ENCODE results near the gene SCAMP3. TPM values are rescaled to one million over a fixed set of nuclear protein-coding genes. Genes with fewer than 3 reads are reported as not detected.

The SCAMP3 gene
- polyA plus RNA-seq, 1 donor from 2014 or later: 34.6 TPM

DNA sequence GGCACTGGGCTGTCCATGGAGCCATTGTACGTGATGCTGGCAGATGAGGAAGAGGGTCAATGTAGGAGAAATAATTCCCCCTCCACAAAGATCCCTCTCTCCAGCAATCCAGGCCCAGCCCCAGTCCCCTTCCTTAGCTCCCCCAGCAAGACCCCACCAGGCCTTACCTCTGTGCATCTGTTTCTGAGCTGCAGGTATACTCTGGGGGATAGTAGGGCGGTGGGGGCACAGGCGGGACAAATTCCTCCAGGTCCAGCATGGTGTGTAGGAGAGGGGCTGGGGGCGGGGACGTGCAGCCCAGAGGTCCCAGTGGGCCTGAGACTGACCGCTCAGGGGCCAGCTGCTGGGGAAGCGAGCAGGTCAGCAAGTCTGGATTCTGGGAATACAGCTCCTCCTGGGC lies 10.6 kb downstream of the SCAMP3 start:
- TF ChIP-seq POLR2AphosphoS5 (IDR thresholded peaks at IDR 0.05): no peak
- TF ChIP-seq, protein P1, sequence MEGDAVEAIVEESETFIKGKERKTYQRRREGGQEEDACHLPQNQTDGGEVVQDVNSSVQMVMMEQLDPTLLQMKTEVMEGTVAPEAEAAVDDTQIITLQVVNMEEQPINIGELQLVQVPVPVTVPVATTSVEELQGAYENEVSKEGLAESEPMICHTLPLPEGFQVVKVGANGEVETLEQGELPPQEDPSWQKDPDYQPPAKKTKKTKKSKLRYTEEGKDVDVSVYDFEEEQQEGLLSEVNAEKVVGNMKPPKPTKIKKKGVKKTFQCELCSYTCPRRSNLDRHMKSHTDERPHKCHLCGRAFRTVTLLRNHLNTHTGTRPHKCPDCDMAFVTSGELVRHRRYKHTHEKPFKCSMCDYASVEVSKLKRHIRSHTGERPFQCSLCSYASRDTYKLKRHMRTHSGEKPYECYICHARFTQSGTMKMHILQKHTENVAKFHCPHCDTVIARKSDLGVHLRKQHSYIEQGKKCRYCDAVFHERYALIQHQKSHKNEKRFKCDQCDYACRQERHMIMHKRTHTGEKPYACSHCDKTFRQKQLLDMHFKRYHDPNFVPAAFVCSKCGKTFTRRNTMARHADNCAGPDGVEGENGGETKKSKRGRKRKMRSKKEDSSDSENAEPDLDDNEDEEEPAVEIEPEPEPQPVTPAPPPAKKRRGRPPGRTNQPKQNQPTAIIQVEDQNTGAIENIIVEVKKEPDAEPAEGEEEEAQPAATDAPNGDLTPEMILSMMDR (IDR thresholded peaks at IDR 0.05; ENCODE audit: poor library complexity, severe bottlenecking): no peak
- TF ChIP-seq MXI1 (conservative IDR thresholded peaks at IDR 0.05; ENCODE audit: poor library complexity, severe bottlenecking): no peak
- TF ChIP-seq TAF1 (IDR thresholded peaks at IDR 0.05; ENCODE audit: low read depth): no peak
- TF ChIP-seq, protein P2, sequence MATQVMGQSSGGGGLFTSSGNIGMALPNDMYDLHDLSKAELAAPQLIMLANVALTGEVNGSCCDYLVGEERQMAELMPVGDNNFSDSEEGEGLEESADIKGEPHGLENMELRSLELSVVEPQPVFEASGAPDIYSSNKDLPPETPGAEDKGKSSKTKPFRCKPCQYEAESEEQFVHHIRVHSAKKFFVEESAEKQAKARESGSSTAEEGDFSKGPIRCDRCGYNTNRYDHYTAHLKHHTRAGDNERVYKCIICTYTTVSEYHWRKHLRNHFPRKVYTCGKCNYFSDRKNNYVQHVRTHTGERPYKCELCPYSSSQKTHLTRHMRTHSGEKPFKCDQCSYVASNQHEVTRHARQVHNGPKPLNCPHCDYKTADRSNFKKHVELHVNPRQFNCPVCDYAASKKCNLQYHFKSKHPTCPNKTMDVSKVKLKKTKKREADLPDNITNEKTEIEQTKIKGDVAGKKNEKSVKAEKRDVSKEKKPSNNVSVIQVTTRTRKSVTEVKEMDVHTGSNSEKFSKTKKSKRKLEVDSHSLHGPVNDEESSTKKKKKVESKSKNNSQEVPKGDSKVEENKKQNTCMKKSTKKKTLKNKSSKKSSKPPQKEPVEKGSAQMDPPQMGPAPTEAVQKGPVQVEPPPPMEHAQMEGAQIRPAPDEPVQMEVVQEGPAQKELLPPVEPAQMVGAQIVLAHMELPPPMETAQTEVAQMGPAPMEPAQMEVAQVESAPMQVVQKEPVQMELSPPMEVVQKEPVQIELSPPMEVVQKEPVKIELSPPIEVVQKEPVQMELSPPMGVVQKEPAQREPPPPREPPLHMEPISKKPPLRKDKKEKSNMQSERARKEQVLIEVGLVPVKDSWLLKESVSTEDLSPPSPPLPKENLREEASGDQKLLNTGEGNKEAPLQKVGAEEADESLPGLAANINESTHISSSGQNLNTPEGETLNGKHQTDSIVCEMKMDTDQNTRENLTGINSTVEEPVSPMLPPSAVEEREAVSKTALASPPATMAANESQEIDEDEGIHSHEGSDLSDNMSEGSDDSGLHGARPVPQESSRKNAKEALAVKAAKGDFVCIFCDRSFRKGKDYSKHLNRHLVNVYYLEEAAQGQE (IDR thresholded peaks at IDR 0.05; ENCODE audit: borderline replicate concordance): no peak
- no peak for TF ChIP-seq RAD21 (conservative IDR thresholded peaks at IDR 0.05)
- no peak for TF ChIP-seq SMC3 (conservative IDR thresholded peaks at IDR 0.05; ENCODE audit: poor library complexity)
- no peak for TF ChIP-seq EZH2 (IDR thresholded peaks at IDR 0.05; ENCODE audit: borderline replicate concordance, insufficient read depth, low read length, poor library complexity, severe bottlenecking)
- no peak for TF ChIP-seq EP300 (conservative IDR thresholded peaks at IDR 0.05; ENCODE audit: poor library complexity, severe bottlenecking)
- H2AFZ ChIP-seq (ENCODE audit: low read depth, low read length): no peak overlapping the region
- no peaks in the 10 kb centered on the region for H4K20me1 ChIP-seq (ENCODE audit: insufficient read depth)
- H3K27me3 ChIP-seq (ENCODE audit: insufficient read depth, low read depth, low read length): no peaks in the 10 kb centered on the region
- no peaks in the 10 kb centered on the region for H3K9me3 ChIP-seq (ENCODE audit: low read length)
- no peak overlapping the region for H3K4me2 ChIP-seq (ENCODE audit: low read length)
- no peak overlapping the region for H3K27ac ChIP-seq (ENCODE audit: low read length)
- H3K9ac ChIP-seq (ENCODE audit: low read length): no peak overlapping the region
- H3K36me3 ChIP-seq (ENCODE audit: insufficient read depth, low read length): no peaks in the 10 kb centered on the region
- no peaks in the 10 kb centered on the region for H3F3A ChIP-seq (ENCODE audit: insufficient read depth, low read length, poor library complexity, severe bottlenecking)
- peaks cover 8% of the 10 kb centered on the region for H3K79me2 ChIP-seq (replicated peaks; ENCODE audit: insufficient read depth, low read length)
- no peaks in the 10 kb centered on the region for H3K9me2 ChIP-seq (ENCODE audit: insufficient read depth, low read length)
- H3K4me3 ChIP-seq (ENCODE audit: low read length): no peak overlapping the region

DNA sequence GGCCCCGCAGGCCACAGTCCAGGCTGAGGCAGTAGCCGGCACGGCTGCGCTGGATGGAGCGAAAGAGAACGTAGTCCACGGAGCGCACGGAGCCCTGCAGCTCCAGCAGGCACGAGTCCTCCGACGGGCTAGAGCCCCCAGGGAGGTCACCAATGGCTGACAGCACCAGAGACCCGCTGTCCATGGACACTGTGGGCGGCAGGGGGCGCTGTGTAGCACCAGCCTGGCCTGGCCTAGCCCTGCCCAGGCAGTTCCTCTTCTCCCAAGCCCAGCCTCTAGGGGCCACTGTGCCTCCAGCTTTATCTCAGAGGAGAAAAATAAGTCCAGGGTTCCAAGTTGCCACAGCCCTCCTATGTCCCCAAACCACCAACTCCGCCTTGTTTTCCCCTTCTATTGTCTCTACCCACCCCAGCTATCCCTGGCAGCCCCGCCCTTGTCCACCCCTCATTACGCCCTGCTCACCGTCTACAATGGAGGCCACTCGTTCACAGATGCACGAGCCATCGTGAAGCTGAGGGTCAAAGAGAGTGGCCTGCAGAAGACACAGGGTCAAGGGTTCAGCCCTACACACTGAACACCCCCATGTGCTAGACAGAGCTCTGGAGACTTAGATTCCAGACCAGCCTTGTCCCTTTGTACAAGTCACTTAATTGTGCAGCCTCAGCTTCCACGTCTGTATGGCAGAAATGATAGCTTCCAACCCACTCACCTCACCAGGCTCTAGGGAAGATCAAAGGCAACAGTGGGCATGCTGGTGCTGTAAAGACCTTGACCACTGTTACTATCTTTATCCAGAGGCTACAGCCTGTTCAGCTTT lies 11.3 kb downstream of the SCAMP3 start:
- H3K4me2 ChIP-seq (ENCODE audit: low read length): no peak overlapping the region
- H3K79me2 ChIP-seq (replicated peaks; ENCODE audit: insufficient read depth, low read length): peaks cover 8% of the 10 kb centered on the region
- H3K9me2 ChIP-seq (ENCODE audit: insufficient read depth, low read length): no peaks in the 10 kb centered on the region
- H2AFZ ChIP-seq (ENCODE audit: low read depth, low read length): no peak overlapping the region
- H3K27me3 ChIP-seq (ENCODE audit: insufficient read depth, low read depth, low read length): no peaks in the 10 kb centered on the region
- H3K36me3 ChIP-seq (ENCODE audit: insufficient read depth, low read length): no peaks in the 10 kb centered on the region
- H4K20me1 ChIP-seq (ENCODE audit: insufficient read depth): no peaks in the 10 kb centered on the region
- H3K27ac ChIP-seq (ENCODE audit: low read length): no peak overlapping the region
- H3K9me3 ChIP-seq (ENCODE audit: low read length): no peaks in the 10 kb centered on the region
- no peaks in the 10 kb centered on the region for H3F3A ChIP-seq (ENCODE audit: insufficient read depth, low read length, poor library complexity, severe bottlenecking)
- no peak overlapping the region for H3K4me3 ChIP-seq (ENCODE audit: low read length)
- H3K9ac ChIP-seq (ENCODE audit: low read length): peak overlapping the region; percentile 9
- no peak for TF ChIP-seq EP300 (conservative IDR thresholded peaks at IDR 0.05; ENCODE audit: poor library complexity, severe bottlenecking)
- TF ChIP-seq TAF1 (IDR thresholded peaks at IDR 0.05; ENCODE audit: low read depth): no peak
- TF ChIP-seq, protein P2 (IDR thresholded peaks at IDR 0.05; ENCODE audit: borderline replicate concordance): no peak
- TF ChIP-seq POLR2AphosphoS5 (IDR thresholded peaks at IDR 0.05): no peak
- TF ChIP-seq EZH2 (IDR thresholded peaks at IDR 0.05; ENCODE audit: borderline replicate concordance, insufficient read depth, low read length, poor library complexity, severe bottlenecking): no peak
- TF ChIP-seq, protein P1 (IDR thresholded peaks at IDR 0.05; ENCODE audit: poor library complexity, severe bottlenecking): peak; percentile 99
- no peak for TF ChIP-seq MXI1 (conservative IDR thresholded peaks at IDR 0.05; ENCODE audit: poor library complexity, severe bottlenecking)
- TF ChIP-seq SMC3 (conservative IDR thresholded peaks at IDR 0.05; ENCODE audit: poor library complexity): peak; percentile 87
- peak; percentile 90 for TF ChIP-seq RAD21 (conservative IDR thresholded peaks at IDR 0.05)
